Measurements from ENCODE around the gene SPDYC.

Gene SPDYC

GRCh38 chr11:65206901-65207300 lies 36.9 kb downstream of the SPDYC start:
- DNase-seq (ENCODE audit: low read depth): no peak

DNA sequence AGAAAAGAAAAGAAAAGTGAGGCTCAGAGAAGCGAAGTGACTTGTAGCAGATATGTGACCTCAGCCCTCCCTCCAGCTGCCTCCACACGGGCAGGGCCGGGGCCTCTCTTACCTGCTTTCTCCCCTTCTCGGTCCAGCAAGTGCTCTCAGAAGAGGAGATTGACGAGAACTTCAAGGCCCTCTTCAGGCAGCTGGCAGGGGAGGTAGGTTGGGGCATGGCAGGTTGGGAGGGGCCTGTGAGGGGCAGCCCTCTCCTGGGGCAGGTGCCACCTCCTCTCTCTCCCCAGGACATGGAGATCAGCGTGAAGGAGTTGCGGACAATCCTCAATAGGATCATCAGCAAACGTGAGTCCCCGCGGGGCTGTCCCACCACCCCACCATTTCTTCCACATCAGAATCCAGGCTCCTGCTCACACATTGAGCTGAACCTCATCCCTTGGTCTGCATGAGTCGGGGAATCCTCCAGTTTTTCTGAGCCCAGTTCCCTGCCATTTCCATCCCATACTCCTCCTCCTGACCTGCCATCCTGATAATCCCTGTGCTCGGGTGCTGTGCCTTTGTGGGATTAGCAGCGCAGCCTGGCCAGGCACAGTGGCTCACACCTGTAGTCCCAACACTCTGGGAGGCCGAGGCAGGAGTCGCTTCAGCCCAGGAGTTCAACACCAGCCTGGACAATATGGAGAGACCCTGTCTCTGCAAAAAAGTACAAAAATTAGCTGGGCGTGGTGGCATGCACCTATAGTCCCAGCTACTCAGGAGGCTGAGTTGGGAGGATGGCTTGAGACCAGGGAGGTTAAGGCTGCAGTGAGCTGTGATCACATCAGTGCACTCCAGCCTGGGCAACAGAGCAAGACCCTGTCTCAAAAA lies 38.1 kb downstream of the SPDYC start:
- DNase-seq (ENCODE audit: low read depth): no peak

DNA sequence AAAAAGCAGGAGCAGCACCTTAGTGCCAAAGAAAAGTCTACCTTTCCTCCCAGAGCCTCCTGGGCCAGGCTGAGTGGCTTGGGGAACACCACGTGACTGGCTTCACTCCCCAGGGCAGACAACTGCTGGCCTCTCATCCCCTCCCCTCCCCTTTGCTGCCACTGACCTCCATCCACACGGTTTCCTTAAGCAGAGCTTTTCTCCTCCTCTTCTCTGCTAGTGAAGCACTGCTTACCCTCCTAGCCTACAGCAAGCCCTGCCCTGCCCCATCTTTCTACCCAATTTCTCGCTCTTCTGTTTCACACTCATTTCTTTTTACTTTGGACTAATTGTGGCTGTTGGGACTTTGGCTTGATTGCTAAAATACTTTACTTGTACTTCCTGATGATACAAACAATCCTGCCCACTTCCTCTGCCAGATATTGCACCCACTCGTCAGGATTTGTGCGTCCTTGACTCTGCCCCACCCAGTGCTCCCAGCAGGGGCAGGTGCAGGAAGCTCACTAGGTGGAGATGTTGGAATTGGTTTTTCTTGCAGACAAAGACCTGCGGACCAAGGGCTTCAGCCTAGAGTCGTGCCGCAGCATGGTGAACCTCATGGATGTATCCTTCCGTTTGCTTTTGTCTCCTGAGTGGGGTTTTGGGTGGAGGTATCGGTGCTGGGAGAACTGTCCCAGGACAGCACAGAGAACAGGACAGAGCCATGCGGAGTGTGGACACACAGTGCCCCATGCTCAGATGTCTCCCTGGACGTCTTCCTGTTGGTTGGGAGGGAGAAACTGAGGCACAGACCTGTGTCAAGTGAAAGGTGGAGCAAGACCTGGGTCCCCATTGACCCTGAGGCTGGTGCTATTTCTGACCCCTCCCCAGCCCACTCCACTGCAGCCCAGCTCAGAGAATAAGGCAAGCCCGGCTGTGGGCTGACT lies 39.0 kb downstream of the SPDYC start:
- no peak for DNase-seq (ENCODE audit: low read depth)

- no peak for DNase-seq (ENCODE audit: low read depth)
Measured at GRCh38 chr11:65209711-65210360, 39.8 kb downstream of the SPDYC start.

DNA sequence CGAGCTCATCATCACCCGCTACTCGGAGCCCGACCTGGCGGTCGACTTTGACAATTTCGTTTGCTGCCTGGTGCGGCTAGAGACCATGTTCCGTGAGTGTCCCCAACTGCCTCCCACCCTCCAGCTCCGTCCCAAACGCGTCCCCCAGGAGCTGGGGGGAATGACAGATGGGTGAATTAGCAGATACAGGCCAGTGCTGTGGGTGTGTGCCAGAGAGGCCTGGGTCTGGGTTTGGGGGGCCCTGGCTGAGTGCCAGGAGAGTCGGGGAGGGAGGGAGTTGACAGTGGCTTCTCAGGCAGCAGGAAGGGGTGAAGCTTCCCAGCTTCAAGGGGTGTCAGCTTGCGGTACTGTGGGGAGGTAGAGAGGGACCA lies 40.3 kb downstream of the SPDYC start:
- DNase-seq (ENCODE audit: low read depth): no peak

DNA sequence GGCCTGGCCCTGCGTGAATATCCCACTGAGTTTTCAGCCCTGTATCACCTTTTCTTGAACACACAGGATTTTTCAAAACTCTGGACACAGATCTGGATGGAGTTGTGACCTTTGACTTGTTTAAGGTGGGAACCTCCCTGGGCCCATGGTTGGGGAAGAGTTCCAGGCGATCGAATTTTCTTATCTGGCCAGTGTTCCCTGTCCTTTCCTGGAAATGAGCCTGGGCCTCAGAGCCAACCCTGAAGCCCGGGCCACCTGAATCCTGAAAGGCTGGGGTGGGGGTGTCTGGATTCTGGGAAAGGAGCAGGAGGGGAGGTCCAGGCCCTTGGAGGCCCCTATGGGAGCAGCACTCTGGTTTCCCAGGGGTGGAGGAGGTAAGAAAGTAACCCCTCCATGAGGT lies 40.7 kb downstream of the SPDYC start:
- DNase-seq (ENCODE audit: low read depth): no peak

DNA sequence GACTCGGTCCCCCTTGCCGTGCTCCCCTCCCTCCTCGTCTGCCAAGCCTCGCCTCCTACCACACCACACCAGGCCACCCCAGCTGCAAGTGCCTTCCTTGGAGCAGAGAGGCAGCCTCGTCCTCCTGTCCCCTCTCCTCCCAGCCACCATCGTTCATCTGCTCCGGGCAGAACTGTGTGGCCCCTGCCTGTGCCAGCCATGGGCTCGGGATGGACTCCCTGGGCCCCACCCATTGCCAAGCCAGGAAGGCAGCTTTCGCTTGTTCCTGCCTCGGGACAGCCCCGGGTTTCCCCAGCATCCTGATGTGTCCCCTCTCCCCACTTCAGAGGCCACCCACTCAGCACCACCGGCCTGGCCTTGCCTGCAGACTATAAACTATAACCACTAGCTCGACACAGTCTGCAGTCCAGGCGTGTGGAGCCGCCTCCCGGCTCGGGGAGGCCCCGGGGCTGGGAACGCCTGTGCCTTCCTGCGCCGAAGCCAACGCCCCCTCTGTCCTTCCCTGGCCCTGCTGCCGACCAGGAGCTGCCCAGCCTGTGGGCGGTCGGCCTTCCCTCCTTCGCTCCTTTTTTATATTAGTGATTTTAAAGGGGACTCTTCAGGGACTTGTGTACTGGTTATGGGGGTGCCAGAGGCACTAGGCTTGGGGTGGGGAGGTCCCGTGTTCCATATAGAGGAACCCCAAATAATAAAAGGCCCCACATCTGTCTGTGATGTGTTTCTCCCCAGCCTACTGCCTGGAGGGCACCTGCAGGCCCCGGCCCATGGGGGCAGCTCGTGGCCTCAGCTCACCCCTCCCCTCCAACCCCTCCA lies 41.5 kb downstream of the SPDYC start:
- DNase-seq (ENCODE audit: low read depth): no peak

DNA sequence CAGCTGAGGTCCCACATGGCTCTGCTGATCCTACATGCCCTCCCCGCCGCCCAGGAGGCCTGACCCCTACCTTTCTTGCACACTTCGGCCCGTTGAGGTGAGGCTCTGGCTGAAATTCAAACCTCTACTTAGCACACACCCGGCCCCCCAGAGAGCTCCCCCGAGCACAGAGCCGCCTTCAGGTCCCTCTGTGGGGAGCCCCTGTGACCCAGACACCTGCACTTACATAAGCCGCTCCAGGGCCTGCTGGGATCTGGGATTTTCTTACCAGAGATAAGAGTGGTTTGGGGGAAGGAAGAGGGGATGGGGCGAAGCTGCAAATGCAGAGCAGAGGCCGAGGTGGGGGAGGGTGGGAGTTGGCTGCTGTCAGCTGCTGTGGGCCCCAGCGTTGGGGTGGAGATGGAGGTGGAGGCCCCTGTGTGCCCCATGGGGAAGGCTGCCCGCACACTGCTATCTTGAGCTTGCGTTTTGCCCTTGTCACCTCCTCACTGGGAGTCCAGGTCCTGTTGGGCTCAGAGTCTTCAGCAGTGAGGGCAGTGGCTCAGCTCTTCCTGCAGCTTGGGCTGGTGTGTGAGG lies 42.3 kb downstream of the SPDYC start:
- no peak for DNase-seq (ENCODE audit: low read depth)

GRCh38 chr11:65213322-65214211 lies 43.5 kb downstream of the SPDYC start:
- DNase-seq (ENCODE audit: low read depth): no peak

GRCh38 chr11:65214212-65214845 lies 44.3 kb downstream of the SPDYC start:
- no peak for DNase-seq (ENCODE audit: low read depth)

GRCh38 chr11:65215441-65216076 lies 45.5 kb downstream of the SPDYC start:
- DNase-seq (ENCODE audit: low read depth): no peak

- no peak for DNase-seq (ENCODE audit: low read depth)
Measured at GRCh38 chr11:65216830-65217229, 46.8 kb downstream of the SPDYC start.

DNA sequence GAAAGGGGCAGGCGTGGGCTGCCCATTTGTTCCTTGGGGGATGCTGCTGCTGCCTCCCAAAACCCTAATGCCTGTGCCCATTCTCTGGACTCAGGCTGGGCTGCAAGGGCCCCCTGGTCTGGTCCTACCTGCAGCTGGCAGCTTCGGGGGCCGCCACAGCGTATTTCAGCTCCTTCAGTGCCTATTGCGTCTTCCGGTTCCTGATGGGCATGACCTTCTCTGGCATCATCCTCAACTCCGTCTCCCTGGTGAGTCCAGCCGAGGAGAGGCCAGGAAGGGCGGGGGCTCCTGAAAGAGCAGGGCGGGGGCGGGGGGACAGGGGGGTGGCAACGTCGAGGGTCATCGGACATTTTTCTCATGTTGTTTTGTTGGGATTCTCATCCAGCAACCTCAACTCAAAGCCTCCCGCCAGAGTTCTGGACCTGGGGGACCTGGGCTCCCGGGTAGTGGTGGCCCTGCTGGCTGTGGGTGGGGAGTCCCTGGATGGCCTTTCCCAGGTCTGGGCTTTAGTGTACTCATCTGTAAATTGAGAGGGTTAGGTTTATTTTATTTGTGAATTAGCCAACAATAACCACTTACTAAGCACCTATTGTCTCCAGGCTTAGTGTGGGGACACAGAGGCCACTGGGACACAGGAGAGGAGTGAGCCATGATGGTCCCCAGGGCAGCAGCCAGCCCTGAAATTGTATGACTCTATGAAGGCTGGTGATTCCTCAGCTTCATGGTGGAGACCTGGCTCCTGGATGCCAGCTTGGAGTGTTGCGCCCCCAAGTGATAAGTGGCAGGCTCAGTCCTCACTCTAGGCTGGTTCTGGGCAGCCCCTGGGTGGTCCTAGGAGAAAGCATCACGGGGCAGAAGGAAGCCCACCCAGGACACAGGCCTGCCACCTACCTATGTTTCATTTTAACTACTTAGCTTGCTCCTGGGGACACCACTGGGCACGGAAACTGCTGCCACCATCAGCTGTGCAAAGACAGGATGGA lies 47.7 kb downstream of the SPDYC start:
- DNase-seq (ENCODE audit: low read depth): no peak

DNA sequence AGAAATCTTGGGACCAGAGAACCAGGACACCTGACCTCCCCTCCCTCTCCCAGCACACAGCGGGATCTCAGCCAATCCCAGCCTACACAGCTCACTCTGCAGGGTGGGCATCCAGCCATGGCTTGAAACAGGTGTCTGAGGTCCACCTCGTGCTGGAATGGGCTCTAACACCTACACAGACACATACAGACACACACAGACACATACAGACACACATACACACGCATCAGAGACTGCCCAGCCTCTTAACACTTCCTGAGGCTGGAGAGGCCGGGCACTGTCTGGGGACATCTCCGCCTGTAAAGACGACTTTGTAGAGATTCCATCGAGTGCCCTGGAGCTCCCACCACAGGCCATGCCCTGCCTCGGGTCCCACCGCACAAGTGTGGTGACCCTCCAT lies 48.4 kb downstream of the SPDYC start:
- no peak for DNase-seq (ENCODE audit: low read depth)

GRCh38 chr11:65219930-65220213 lies 49.8 kb downstream of the SPDYC start:
- DNase-seq (ENCODE audit: low read depth): no peak

DNA sequence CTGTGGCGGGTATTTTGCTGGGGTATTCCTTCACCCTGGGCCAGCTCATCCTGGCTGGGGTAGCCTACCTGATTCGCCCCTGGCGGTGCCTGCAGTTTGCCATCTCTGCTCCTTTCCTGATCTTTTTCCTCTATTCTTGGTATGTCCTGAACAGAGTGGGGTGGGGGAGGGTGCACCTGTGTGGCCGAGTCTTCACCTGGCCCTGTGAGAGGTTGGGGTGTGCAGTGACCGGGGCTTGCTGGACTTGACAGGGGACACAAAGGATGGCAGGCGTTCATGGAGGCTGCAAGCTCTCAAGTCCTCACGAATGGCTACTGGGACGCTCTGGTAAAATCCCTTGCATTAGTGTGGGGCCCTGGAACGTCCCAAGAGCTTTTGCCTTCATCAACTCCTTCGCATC lies 51.0 kb downstream of the SPDYC start:
- no peak for DNase-seq (ENCODE audit: low read depth)
